ENCODE data around the gene ZNF550.

ZNF550 gene

GRCh38 chr19:57559404-57560025, at the start of gene ZNF550:
Gene ZNF550, minus strand, starts transcription at chr19:57559863. Its CDS starts 181 bp downstream, at chr19:57559682.
- DNase-seq (ENCODE audit: low read depth, low spot score) = peak; percentile 62

- DNase-seq (ENCODE audit: low read depth, low spot score) = no peak
These were observed 47.3 kb upstream of the ZNF550 start for GRCh38 chr19:57606931-57607330.

GRCh38 chr19:57599761-57600383, 40.2 kb upstream of the ZNF550 start, which contains the start of gene ZNF530:
Gene ZNF530, plus strand, starts transcription at chr19:57599885. Its CDS starts 4,461 bp downstream, at chr19:57604346.
- DNase-seq (ENCODE audit: low read depth, low spot score) = peak; percentile 74

- no peak for DNase-seq (ENCODE audit: low read depth, low spot score)
These were observed 39.7 kb upstream of the ZNF550 start for GRCh38 chr19:57599377-57599760.

GRCh38 chr19:57587529-57587928, 27.9 kb upstream of the ZNF550 start:
- DNase-seq (ENCODE audit: low read depth, low spot score) = no peak

GRCh38 chr19:57583521-57584416, 24.1 kb upstream of the ZNF550 start, which contains the start of gene ZIK1:
Gene ZIK1, plus strand, starts transcription at chr19:57584145. Its CDS starts 212 bp downstream, at chr19:57584357.
- peak; percentile 78 for DNase-seq (ENCODE audit: low read depth, low spot score)

GRCh38 chr19:57583104-57583520, 23.4 kb upstream of the ZNF550 start:
- DNase-seq (ENCODE audit: low read depth, low spot score) = no peak

- DNase-seq (ENCODE audit: low read depth, low spot score) = peak; percentile 96
These were observed 19.0 kb upstream of the ZNF550 start, which contains the start of gene ZNF416 for GRCh38 chr19:57578487-57579205. Gene ZNF416, minus strand, starts transcription at chr19:57578911. Its CDS starts 207 bp downstream, at chr19:57578704.

GRCh38 chr19:57576661-57577060, 17.0 kb upstream of the ZNF550 start:
- no peak for DNase-seq (ENCODE audit: low read depth, low spot score)

GRCh38 chr19:57572415-57572947, 12.8 kb upstream of the ZNF550 start:
- DNase-seq (ENCODE audit: low read depth, low spot score) = no peak

- no peak for DNase-seq (ENCODE audit: low read depth, low spot score)
These were observed 11.0 kb upstream of the ZNF550 start for GRCh38 chr19:57570707-57571106.

- DNase-seq (ENCODE audit: low read depth, low spot score) = no peak
These were observed 7.0 kb upstream of the ZNF550 start for GRCh38 chr19:57566396-57567265.

- DNase-seq (ENCODE audit: low read depth, low spot score) = no peak
These were observed 3.9 kb upstream of the ZNF550 start for GRCh38 chr19:57563547-57563946.

GRCh38 chr19:57560049-57560491, 407 bp upstream of the ZNF550 start:
- no peak for DNase-seq (ENCODE audit: low read depth, low spot score)

- DNase-seq (ENCODE audit: low read depth, low spot score) = no peak
These were observed 657 bp downstream of the ZNF550 start for GRCh38 chr19:57559008-57559403.

GRCh38 chr19:57558525-57558924, 1.1 kb downstream of the ZNF550 start:
- no peak for DNase-seq (ENCODE audit: low read depth, low spot score)

GRCh38 chr19:57557659-57558058, 2.0 kb downstream of the ZNF550 start:
- DNase-seq (ENCODE audit: low read depth, low spot score) = no peak

GRCh38 chr19:57552432-57552831, 7.2 kb downstream of the ZNF550 start:
- DNase-seq (ENCODE audit: low read depth, low spot score) = no peak

GRCh38 chr19:57546513-57546912, 13.2 kb downstream of the ZNF550 start:
- no peak for DNase-seq (ENCODE audit: low read depth, low spot score)

GRCh38 chr19:57537953-57538547, 21.6 kb downstream of the ZNF550 start:
- DNase-seq (ENCODE audit: low read depth, low spot score) = no peak

All from smooth muscle cell of the brain vasculature (primary cell).